Mesothelial cell of epicardium (in vitro differentiated cells): Measurements from ENCODE around the gene WRAP73. TPM values are rescaled to one million over a fixed set of nuclear protein-coding genes. Genes with fewer than 3 reads are reported as not detected.

Experiments
- DNase-seq, 2 experiments: peaks; one replicate each; pipeline ENCODE4 v3.0.0; 2021; ENCODE audit warnings: low spot score in 2 of 2; ENCODE audit not compliant: unreplicated experiment in 2 of 2
- H3K27ac Mint-ChIP-seq: 2 replicates; pipeline ENCODE4 v1.8.0; 2021; ENCODE audit warnings: mixed read lengths
- H3K27me3 Mint-ChIP-seq: 2 replicates; pipeline ENCODE4 v1.8.0; 2021; ENCODE audit warnings: low read depth, mixed read lengths
- H3K36me3 Mint-ChIP-seq: 2 replicates; pipeline ENCODE4 v1.8.0; 2021; ENCODE audit warnings: mixed read lengths
- H3K4me1 Mint-ChIP-seq: 2 replicates; pipeline ENCODE4 v1.8.0; 2021; ENCODE audit warnings: mixed read lengths
- H3K4me3 Mint-ChIP-seq: 2 replicates; pipeline ENCODE4 v1.8.0; 2021; ENCODE audit warnings: mild to moderate bottlenecking, moderate library complexity, mixed read lengths
- H3K9me3 Mint-ChIP-seq: 2 replicates; pipeline ENCODE4 v1.8.0; 2021; ENCODE audit warnings: mixed read lengths
- total RNA-seq: library from RNA; stranded (reverse); gene quantifications from 3 replicates; pipeline ENCODE4 v1.2.1, GENCODE V29; 2021
- TF ChIP-seq, protein P1 (sequence below): fragments of 200-600 bp; sonication (generic); IDR thresholded peaks from one replicate; pipeline ENCODE4 v1.5.0; 2021; ENCODE audit warnings: antibody characterized with exemption; ENCODE audit not compliant: unreplicated experiment

Gene WRAP73
- total RNA-seq, 1 donor from 2014 or later = 20.8 TPM

DNA sequence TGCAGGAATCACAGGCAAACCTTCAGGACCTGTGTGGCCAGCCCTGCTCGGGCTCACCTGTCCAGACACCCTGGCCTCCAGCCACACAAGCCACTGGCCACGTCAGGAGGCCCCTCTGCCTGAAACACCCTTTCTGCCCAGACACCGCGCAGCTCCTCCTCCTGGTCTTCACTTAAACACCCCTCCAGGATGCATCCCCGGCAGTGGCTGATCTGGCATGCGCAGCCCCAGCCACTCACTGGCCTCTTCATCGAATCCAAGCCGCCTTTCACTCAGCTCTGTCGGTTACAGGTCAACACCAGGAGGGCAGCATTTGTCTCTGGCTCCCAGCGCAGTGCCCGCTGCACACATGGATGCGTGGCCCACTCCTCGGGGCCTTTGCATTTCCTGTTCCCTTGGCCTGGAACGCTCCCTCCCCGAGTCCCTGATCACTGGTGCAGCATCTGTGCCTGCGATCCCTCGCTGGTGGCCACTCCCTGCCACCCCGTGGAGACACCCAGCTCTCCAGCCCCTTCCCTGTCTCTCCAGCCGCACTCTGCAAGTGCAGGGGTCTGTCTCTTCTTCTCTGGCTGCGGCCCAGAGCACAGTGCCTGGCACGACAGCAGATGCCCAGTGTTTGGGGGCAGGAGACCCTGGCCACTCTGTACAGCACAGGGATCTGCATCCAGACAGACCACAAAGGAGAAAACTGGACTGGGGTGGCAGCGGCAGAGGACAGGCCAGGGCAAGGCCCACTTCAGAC, 15.7 kb downstream of the WRAP73 start:
- Mint-ChIP-seq H3K4me3 (no peak overlapping the region), H3K9me3 (no peaks in the 10 kb centered on the region), H3K27me3 (no peaks in the 10 kb centered on the region), H3K4me1 (no peaks in the 10 kb centered on the region), H3K36me3 (peaks cover 14% of the 10 kb centered on the region), H3K27ac (no peak overlapping the region)
- no peak for DNase-seq
- TF ChIP-seq, protein P1, sequence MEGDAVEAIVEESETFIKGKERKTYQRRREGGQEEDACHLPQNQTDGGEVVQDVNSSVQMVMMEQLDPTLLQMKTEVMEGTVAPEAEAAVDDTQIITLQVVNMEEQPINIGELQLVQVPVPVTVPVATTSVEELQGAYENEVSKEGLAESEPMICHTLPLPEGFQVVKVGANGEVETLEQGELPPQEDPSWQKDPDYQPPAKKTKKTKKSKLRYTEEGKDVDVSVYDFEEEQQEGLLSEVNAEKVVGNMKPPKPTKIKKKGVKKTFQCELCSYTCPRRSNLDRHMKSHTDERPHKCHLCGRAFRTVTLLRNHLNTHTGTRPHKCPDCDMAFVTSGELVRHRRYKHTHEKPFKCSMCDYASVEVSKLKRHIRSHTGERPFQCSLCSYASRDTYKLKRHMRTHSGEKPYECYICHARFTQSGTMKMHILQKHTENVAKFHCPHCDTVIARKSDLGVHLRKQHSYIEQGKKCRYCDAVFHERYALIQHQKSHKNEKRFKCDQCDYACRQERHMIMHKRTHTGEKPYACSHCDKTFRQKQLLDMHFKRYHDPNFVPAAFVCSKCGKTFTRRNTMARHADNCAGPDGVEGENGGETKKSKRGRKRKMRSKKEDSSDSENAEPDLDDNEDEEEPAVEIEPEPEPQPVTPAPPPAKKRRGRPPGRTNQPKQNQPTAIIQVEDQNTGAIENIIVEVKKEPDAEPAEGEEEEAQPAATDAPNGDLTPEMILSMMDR = no peak

DNA sequence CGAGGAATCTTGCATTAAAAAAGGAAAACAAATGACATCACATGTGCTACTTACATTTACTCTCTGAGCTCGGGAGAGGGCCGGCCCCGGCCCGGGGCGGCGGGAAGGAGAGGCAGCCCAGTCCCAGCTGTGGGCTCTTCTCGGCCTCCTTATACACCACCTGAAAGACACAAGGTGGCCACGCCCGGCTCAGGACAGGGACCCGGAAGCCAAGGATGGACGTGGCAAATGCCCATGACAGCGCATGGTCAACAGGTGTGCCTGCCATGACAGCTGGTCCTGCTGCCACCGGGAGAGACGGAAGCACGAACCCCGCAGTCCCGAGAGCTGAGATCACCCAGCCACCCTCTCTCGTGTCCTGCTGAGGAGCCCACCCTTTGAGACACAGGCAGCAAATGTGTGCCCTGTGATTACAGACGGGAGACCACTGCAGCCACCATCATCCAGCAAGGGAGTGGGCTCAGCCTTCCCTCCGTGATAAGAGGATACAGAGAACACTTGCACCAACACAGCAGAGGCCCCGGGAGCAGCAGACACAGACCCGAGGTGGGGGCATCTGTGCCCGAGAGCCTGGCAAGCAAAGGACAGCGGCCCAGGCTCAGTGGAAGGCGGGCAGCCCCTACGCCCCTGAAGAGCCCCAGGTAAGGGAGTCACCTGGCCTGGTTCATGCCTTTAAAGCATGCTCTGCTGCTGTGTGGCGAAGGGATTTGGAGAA, 16.4 kb downstream of the WRAP73 start:
- H3K9me3 Mint-ChIP-seq = no peaks in the 10 kb centered on the region
- peaks cover 18% of the 10 kb centered on the region for H3K36me3 Mint-ChIP-seq
- no peak overlapping the region for H3K4me3 Mint-ChIP-seq
- no peak overlapping the region for H3K27ac Mint-ChIP-seq
- no peaks in the 10 kb centered on the region for H3K4me1 Mint-ChIP-seq
- H3K27me3 Mint-ChIP-seq = no peaks in the 10 kb centered on the region
- TF ChIP-seq, protein P1 = no peak
- DNase-seq = no peak

DNA sequence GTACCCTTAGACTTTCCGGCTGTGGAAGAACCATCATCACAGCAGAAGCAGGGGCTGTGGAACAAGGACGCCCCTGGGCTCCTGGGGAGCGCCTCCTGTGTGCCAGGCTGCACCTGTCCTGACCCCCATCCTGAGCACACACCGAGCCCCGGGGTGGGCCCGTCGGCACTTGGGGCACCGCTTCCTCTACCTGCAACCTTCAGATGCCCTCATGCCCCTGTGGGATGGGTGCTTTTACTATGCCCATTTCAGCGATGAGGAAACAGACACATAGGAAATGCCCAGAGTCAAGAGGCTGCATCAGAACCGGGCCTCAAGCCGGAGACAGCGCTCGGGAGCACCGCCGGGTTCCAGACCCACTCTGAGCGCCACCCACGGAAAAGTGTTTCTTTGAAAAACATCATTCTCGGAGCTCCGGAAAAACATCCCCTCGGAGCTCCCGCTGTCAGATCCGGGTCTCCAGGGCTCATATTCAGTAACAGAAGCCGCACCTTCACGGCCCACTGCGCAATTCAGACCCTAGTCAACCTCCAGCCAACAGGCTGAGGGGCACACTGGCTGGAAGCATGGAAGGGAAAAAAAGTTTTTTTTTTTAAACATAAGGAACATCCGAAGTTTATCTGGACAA, 17.1 kb downstream of the WRAP73 start:
- no peaks in the 10 kb centered on the region for H3K9me3 Mint-ChIP-seq
- no peak for DNase-seq
- no peaks in the 10 kb centered on the region for H3K27me3 Mint-ChIP-seq
- no peak overlapping the region for H3K27ac Mint-ChIP-seq
- H3K4me1 Mint-ChIP-seq = no peaks in the 10 kb centered on the region
- TF ChIP-seq, protein P1 = no peak
- H3K36me3 Mint-ChIP-seq = peaks cover 18% of the 10 kb centered on the region
- no peak overlapping the region for H3K4me3 Mint-ChIP-seq

DNA sequence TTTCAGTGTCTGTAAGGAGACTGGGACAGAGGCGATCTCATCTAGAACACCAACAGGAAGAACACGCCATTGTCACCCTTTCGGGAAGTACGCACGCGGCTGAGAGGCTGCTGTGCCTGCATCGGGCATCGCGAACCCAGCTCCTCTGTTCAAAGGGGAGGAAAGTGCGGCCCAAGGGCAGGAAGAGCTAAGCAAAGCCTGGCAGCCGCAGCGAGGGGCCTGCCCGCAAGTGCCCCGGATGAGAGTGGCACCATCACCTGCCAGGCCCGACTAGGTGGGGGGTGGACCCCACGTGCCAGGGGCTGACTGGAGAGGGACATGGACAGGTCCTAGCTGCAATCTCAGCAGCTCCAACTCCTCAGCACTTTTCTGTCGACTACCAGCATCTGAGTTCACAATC, 17.6 kb downstream of the WRAP73 start:
- no peaks in the 10 kb centered on the region for H3K9me3 Mint-ChIP-seq
- DNase-seq = no peak
- H3K36me3 Mint-ChIP-seq = peaks cover 20% of the 10 kb centered on the region
- TF ChIP-seq, protein P1 = no peak
- H3K27ac Mint-ChIP-seq = no peak overlapping the region
- H3K27me3 Mint-ChIP-seq = no peaks in the 10 kb centered on the region
- H3K4me3 Mint-ChIP-seq = no peak overlapping the region
- no peaks in the 10 kb centered on the region for H3K4me1 Mint-ChIP-seq

DNA sequence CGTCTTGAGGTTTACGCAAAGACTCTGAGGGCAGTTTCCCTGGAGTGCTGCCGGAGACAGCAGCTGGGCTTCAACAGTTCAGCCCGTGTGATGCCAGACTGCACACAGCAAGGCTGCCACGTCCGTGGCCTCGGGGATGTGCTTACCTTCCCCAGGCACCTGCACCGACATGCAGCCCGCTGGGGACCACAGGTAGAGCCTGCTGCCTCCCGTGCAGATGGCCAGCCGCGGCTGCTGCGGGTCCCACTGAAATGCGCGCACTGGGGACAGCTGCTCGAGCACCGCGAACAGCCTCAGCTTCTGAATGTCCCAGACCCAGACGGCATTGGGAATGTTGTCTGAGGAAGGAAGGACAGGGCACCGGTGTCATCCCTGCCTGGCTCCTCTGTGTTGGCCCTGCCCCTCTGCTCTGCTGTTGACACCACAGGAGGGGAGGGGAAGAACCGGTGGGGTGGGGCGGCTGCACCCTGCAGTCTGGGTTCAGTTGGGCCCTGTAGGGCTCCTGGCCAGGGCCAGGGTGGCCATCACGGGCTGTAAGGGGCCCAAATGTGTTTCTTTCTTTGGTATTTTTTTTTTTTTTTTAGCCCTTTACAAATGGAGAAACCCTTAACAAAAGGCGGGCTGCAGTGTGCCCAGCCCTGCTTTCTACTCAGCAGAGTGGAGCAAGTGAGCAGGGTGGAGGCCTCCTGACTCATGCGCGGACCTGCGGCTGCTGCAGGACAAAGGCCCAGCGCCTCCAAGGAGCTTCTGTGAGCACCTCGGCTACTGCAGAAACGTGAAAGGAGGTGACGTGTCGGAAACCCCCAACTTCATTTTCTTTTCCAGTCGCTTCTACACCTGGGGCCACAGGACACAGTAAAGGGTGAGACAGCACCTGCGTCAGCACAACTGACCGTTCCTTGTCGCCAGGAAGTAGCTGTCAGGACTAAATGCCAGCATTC, 18.3 kb downstream of the WRAP73 start:
- TF ChIP-seq, protein P1 = no peak
- DNase-seq = no peak
- Mint-ChIP-seq H3K36me3 (peaks cover 17% of the 10 kb centered on the region), H3K27ac (no peak overlapping the region), H3K4me3 (no peak overlapping the region), H3K27me3 (no peaks in the 10 kb centered on the region), H3K9me3 (no peaks in the 10 kb centered on the region), H3K4me1 (no peaks in the 10 kb centered on the region)
